Right cardiac atrium (tissue), 5 donors: ENCODE data around the gene CABLES2. TPM values are rescaled to one million over a fixed set of nuclear protein-coding genes. Genes with fewer than 3 reads are reported as not detected.

ENCODE experiments used
- ATAC-seq, 2 donors: fragments of 200-7000 bp; cut with Tn5 transposase; one replicate each; pipeline versions ENCODE4 v1.8.0 to v1.9.1; 2020; ENCODE audit warnings: moderate library complexity in 2 of 2, mild to moderate bottlenecking in 1 of 2
- DNase-seq, 3 donors: peaks; one replicate each; pipeline ENCODE4 v3.0.0-alpha.2; 2020
- H3K27ac ChIP-seq: one replicate; pipeline ENCODE4 v1.5.1; 2013; ENCODE audit warnings: mild to moderate bottlenecking, low read length, control low read depth, moderate library complexity
- H3K27me3 ChIP-seq: one replicate; pipeline ENCODE4 v1.6.1; 2013; ENCODE audit not compliant: control insufficient read depth, insufficient read depth
- H3K4me1 ChIP-seq: one replicate; pipeline ENCODE4 v1.6.1; 2013; ENCODE audit warnings: low read length; ENCODE audit not compliant: control insufficient read depth, insufficient read depth
- H3K4me3 ChIP-seq: one replicate; pipeline ENCODE4 v1.5.1; 2013; ENCODE audit warnings: low read length, control low read depth
- H3K9me3 ChIP-seq: one replicate; pipeline ENCODE4 v1.6.1; 2013; ENCODE audit warnings: low read length; ENCODE audit not compliant: control insufficient read depth
- WGBS: extraction: QIAGEN DNeasy Blood & Tissue Kit; methylation state at CpG from one replicate; pipeline ENCODE4 v1.1.7; 2013; 5-methylcytosine and 5-hydroxymethylcytosine counted together
- intact Hi-C, 4 donors: fragments of 100-400 bp; cut with DNase I; formaldehyde crosslinking; loops; one replicate each; pipeline versions ENCODE4 v1.11.0 to v1.14.0; 2022 to 2023
- polyA plus RNA-seq: library from polyadenylated mRNA; stranded (reverse); fragments of 200-250 nt; gene quantifications from one replicate; pipeline ENCODE4 v1.2.3, GENCODE V29; 2013
- total RNA-seq, 4 donors: library from RNA; stranded (reverse); fragmentation: NEBNext Ultra II Directional; extraction: Animal tissue kit (Norgen Biotek cat#: 25700); gene quantifications; one replicate each; pipeline ENCODE4 v1.2.1, GENCODE V29; 2021
- donor health status: healthy with polysubstance abuse.
- donor health status: DM: no; HTN: yes; CAD: no.
- donor health status: DM: no; HTN: no; CAD: no.
- donor health status: DM: no; HTN: yes; CAD: no; lungs with severe emphysema.
- donor health status: DM: yes; HTN: yes; CAD: no.

CABLES2 gene
- total and polyA plus RNA-seq, 5 donors: 10.9 to 29.4 (median 14.9) TPM

- ATAC-seq: no peak
- 59% methylated on average over 1 of the region's 1 CpG for WGBS
- no peaks in the 10 kb centered on the region for H3K4me1 ChIP-seq
Observed at GRCh38 chr20:62348604-62349003, 58.5 kb downstream of the CABLES2 start.

DNA sequence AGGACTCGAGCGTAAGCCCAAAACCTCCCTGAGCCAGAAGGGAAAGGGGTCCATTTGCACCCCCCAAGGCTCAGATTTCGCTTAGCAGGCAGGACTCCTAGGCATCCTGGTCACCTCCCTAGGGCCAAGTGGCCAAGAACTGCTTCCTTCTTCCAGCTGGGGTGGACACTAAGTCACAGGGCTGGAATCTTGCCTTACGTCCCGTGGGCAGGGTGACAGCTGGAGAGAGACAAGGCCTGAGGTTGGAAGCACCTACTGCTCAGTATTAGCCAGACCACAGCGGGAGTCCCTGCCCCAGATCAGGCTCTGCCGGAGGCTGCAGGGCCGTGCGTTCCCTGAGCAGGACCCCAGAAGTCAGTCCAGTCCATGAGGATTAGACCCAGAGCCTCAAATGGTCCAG lies 59.6 kb downstream of the CABLES2 start:
- Histone ChIP-seq H3K27ac (no peak overlapping the region), H3K9me3 (no peaks in the 10 kb centered on the region)
- intact Hi-C loops: loop anchor here in 1 of 4 donors (5.0 kb wide), 1 partner anchor 35 kb away; no protein-coding TSS in a partner anchor

More at GRCh38 chr20:62348604-62349003, 58.5 kb downstream of the CABLES2 start:
- no peak for DNase-seq
- Histone ChIP-seq H3K9me3 (no peaks in the 10 kb centered on the region), H3K4me3 (no peak overlapping the region), H3K27me3 (no peaks in the 10 kb centered on the region), H3K27ac (no peak overlapping the region)
- intact Hi-C loops: loop anchor here in 1 of 4 donors (5.0 kb wide), 1 partner anchor 34 kb away; no protein-coding TSS in a partner anchor

GRCh38 chr20:62347151-62347404 lies 60.0 kb downstream of the CABLES2 start:
- no peaks in the 10 kb centered on the region for H3K27me3 ChIP-seq
- DNase-seq (peak in 2 of 3 donors; percentile 22 to 36), ATAC-seq (no peak)
- no peak overlapping the region for H3K27ac ChIP-seq
- H3K4me3 ChIP-seq: no peak overlapping the region
- H3K9me3 ChIP-seq: no peaks in the 10 kb centered on the region
- no peaks in the 10 kb centered on the region for H3K4me1 ChIP-seq
- WGBS: 93% methylated on average over 10 of the region's 10 CpGs
- intact Hi-C loops: loop anchor here in 1 of 4 donors (5.0 kb wide), 1 partner anchor 35 kb away; no protein-coding TSS in a partner anchor

More for the DNA sequence above, 59.6 kb downstream of the CABLES2 start:
- no peak for ATAC-seq
- DNase-seq: no peak
- no peak overlapping the region for H3K4me3 ChIP-seq
- no peaks in the 10 kb centered on the region for H3K4me1 ChIP-seq
- 77% methylated on average over 9 of the region's 9 CpGs for WGBS
- H3K27me3 ChIP-seq: no peaks in the 10 kb centered on the region

- no peak overlapping the region for H3K4me3 ChIP-seq
- no peaks in the 10 kb centered on the region for H3K4me1 ChIP-seq
- no peak overlapping the region for H3K27ac ChIP-seq
- intact Hi-C loops: loop anchor here in 1 of 4 donors (5.0 kb wide), 1 partner anchor 36 kb away; no protein-coding TSS in a partner anchor
- no peaks in the 10 kb centered on the region for H3K27me3 ChIP-seq
- DNase-seq (peak; percentile 10 to 54 (median 34)), ATAC-seq (peak; percentile 22 to 24)
- 92% methylated on average over 34 of the region's 34 CpGs for WGBS
- no peaks in the 10 kb centered on the region for H3K9me3 ChIP-seq
Observed at GRCh38 chr20:62346398-62347150, 60.5 kb downstream of the CABLES2 start.

GRCh38 chr20:62345681-62346370 lies 61.3 kb downstream of the CABLES2 start:
- H3K4me1 ChIP-seq: no peaks in the 10 kb centered on the region
- H3K9me3 ChIP-seq: no peaks in the 10 kb centered on the region
- H3K27me3 ChIP-seq: no peaks in the 10 kb centered on the region
- no peak overlapping the region for H3K4me3 ChIP-seq
- peak in 2 of 3 donors; percentile 32 to 36 for DNase-seq
- peak; percentile 4 to 28 for ATAC-seq
- intact Hi-C loops: loop anchor here in 1 of 4 donors (5.0 kb wide), 1 partner anchor 36 kb away; no protein-coding TSS in a partner anchor
- H3K27ac ChIP-seq: no peak overlapping the region
- WGBS: 85% methylated on average over 25 of the region's 25 CpGs

DNA sequence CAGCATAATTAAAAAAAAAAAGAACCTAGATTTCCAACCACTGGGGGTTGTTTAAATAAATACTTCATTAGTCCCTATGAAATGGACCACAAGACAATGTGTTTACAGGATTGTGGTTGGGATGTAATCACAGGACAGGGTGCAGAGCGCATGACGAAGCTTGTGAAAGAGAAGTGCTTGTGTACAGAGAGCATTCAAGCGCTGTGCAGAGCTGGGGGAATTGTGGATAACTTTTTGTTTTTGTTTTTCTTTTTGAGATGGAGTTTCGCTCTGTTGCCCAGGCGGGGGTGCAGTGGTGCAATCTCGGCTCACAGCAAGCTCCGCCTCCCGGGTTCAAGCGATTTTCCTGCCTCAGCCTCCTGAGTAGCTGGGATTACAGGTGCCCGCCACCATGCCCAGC lies 62.3 kb downstream of the CABLES2 start:
- ATAC-seq (no peak), DNase-seq (peak in 1 of 3 donors; percentile 13)
- no peaks in the 10 kb centered on the region for H3K27me3 ChIP-seq
- 90% methylated on average over 10 of the region's 10 CpGs for WGBS
- no peak overlapping the region for H3K27ac ChIP-seq
- H3K4me3 ChIP-seq: no peak overlapping the region
- no peaks in the 10 kb centered on the region for H3K4me1 ChIP-seq
- intact Hi-C loops: loop anchor here in 1 of 4 donors (5.0 kb wide), 1 partner anchor 38 kb away; no protein-coding TSS in a partner anchor
- H3K9me3 ChIP-seq: no peaks in the 10 kb centered on the region

DNA sequence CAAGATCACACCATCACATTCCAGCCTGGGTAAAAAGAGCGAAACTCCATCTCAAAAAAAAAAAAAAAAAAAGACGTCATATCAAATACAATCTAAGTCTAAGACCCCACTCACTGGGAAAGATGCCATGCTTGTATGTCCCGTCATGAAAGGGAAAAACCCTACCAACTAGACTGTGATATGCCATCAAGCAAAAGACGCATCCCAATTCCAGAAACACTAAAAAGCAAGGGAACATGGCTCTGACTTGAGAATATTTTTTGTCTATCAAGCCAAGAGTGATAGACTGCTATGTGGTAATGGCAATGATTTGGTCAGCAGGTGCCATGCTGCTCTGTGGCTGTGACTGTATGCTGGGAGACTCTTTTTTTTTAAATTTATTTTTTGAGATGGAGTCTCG lies 63.0 kb downstream of the CABLES2 start:
- Histone ChIP-seq H3K4me1 (no peaks in the 10 kb centered on the region), H3K4me3 (no peak overlapping the region), H3K9me3 (no peaks in the 10 kb centered on the region), H3K27ac (no peak overlapping the region), H3K27me3 (no peaks in the 10 kb centered on the region)
- no peak for DNase-seq
- intact Hi-C loops: no loop called here
- WGBS: 95% methylated on average over 5 of the region's 5 CpGs
- ATAC-seq: no peak

GRCh38 chr20:62342910-62343309 lies 64.2 kb downstream of the CABLES2 start:
- Histone ChIP-seq H3K4me3 (no peak overlapping the region), H3K9me3 (no peaks in the 10 kb centered on the region), H3K27me3 (no peaks in the 10 kb centered on the region), H3K27ac (no peak overlapping the region), H3K4me1 (no peaks in the 10 kb centered on the region)
- DNase-seq (no peak), ATAC-seq (no peak)
- WGBS: 75% methylated on average over 10 of the region's 10 CpGs
- intact Hi-C loops: no loop called here

GRCh38 chr20:62339647-62340062 lies 67.4 kb downstream of the CABLES2 start:
- no peaks in the 10 kb centered on the region for H3K4me1 ChIP-seq
- WGBS: 66% methylated on average over 14 of the region's 14 CpGs
- no peaks in the 10 kb centered on the region for H3K9me3 ChIP-seq
- H3K27ac ChIP-seq: no peak overlapping the region
- H3K4me3 ChIP-seq: no peak overlapping the region
- DNase-seq: no peak
- no peak for ATAC-seq
- no peaks in the 10 kb centered on the region for H3K27me3 ChIP-seq
- intact Hi-C loops: no loop called here
